ENCODE measurements around the gene CLDN24. TPM values are rescaled to one million over a fixed set of nuclear protein-coding genes. Genes with fewer than 3 reads are reported as not detected.

CLDN24 gene
- total RNA-seq, 3 donors from 2014 or later, result not detected

DNA sequence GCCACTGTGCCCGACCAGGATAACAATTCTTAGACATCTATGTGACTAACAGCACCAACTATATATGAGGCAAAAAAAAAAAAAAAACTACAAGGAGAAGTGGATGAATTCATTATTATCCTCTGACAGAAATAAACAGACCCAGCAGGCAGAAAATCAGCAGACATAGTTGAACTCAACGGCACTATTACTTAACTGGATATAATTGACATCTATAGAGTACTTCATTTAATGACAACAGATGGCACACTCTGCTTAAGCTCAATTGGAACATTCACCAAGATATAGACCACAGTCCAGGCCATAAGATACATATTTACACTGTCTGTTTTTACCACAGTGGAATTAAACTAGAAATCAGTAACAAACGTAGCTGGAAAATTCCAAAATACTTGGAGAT, 15.4 kb downstream of the CLDN24 start:
- intact Hi-C loops (cut with DNase I; ENCODE audit: low total_unique reads), result no loop called here
- H3K36me3 ChIP-seq, result no peaks in the 10 kb centered on the region
- no peak overlapping the region for H3K27ac ChIP-seq
- no peaks in the 10 kb centered on the region for H3K27me3 ChIP-seq
- no peak overlapping the region for H3K4me3 ChIP-seq
- no peaks in the 10 kb centered on the region for H3K4me1 ChIP-seq
- TF ChIP-seq POLR2A (IDR thresholded peaks at IDR 0.05) (no peak), POLR2AphosphoS5 (IDR thresholded peaks at IDR 0.05) (no peak)
- TF ChIP-seq, protein P1, sequence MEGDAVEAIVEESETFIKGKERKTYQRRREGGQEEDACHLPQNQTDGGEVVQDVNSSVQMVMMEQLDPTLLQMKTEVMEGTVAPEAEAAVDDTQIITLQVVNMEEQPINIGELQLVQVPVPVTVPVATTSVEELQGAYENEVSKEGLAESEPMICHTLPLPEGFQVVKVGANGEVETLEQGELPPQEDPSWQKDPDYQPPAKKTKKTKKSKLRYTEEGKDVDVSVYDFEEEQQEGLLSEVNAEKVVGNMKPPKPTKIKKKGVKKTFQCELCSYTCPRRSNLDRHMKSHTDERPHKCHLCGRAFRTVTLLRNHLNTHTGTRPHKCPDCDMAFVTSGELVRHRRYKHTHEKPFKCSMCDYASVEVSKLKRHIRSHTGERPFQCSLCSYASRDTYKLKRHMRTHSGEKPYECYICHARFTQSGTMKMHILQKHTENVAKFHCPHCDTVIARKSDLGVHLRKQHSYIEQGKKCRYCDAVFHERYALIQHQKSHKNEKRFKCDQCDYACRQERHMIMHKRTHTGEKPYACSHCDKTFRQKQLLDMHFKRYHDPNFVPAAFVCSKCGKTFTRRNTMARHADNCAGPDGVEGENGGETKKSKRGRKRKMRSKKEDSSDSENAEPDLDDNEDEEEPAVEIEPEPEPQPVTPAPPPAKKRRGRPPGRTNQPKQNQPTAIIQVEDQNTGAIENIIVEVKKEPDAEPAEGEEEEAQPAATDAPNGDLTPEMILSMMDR (IDR thresholded peaks at IDR 0.05), result no peak
- no peaks in the 10 kb centered on the region for H3K9me3 ChIP-seq
- no peak for DNase-seq (ENCODE audit: low spot score in 2 of 2)

GRCh38 chr4:183304538-183304937, 17.7 kb downstream of the CLDN24 start:
- TF ChIP-seq POLR2A (IDR thresholded peaks at IDR 0.05), result no peak
- TF ChIP-seq POLR2AphosphoS5 (IDR thresholded peaks at IDR 0.05), result no peak
- TF ChIP-seq, protein P1 (IDR thresholded peaks at IDR 0.05), result no peak
- H3K4me3 ChIP-seq, result no peak overlapping the region
- no peaks in the 10 kb centered on the region for H3K27me3 ChIP-seq
- intact Hi-C loops (cut with DNase I; ENCODE audit: low total_unique reads), result no loop called here
- no peak overlapping the region for H3K27ac ChIP-seq
- no peak for DNase-seq (ENCODE audit: low spot score in 2 of 2)
- H3K4me1 ChIP-seq, result no peaks in the 10 kb centered on the region
- H3K9me3 ChIP-seq, result no peaks in the 10 kb centered on the region
- H3K36me3 ChIP-seq, result no peaks in the 10 kb centered on the region

- no peak overlapping the region for H3K4me3 ChIP-seq
- H3K36me3 ChIP-seq, result no peaks in the 10 kb centered on the region
- no peak overlapping the region for H3K27ac ChIP-seq
- no peak for DNase-seq (ENCODE audit: low spot score in 2 of 2)
- no peaks in the 10 kb centered on the region for H3K4me1 ChIP-seq
- intact Hi-C loops (cut with DNase I; ENCODE audit: low total_unique reads), result no loop called here
- no peaks in the 10 kb centered on the region for H3K9me3 ChIP-seq
- H3K27me3 ChIP-seq, result no peaks in the 10 kb centered on the region
- TF ChIP-seq POLR2A (IDR thresholded peaks at IDR 0.05) (no peak), POLR2AphosphoS5 (IDR thresholded peaks at IDR 0.05) (no peak)
- TF ChIP-seq, protein P1 (IDR thresholded peaks at IDR 0.05), result no peak
Measured at GRCh38 chr4:183304067-183304466, 18.2 kb downstream of the CLDN24 start.

GRCh38 chr4:183303301-183303700, 18.9 kb downstream of the CLDN24 start:
- Histone ChIP-seq H3K4me1 (no peaks in the 10 kb centered on the region), H3K36me3 (no peaks in the 10 kb centered on the region), H3K27me3 (no peaks in the 10 kb centered on the region), H3K4me3 (no peak overlapping the region), H3K27ac (no peak overlapping the region), H3K9me3 (no peaks in the 10 kb centered on the region)
- TF ChIP-seq POLR2A (IDR thresholded peaks at IDR 0.05), result no peak
- TF ChIP-seq, protein P1 (IDR thresholded peaks at IDR 0.05), result no peak
- no peak for TF ChIP-seq POLR2AphosphoS5 (IDR thresholded peaks at IDR 0.05)
- intact Hi-C loops (cut with DNase I; ENCODE audit: low total_unique reads), result no loop called here
- no peak for DNase-seq (ENCODE audit: low spot score in 2 of 2)

DNA sequence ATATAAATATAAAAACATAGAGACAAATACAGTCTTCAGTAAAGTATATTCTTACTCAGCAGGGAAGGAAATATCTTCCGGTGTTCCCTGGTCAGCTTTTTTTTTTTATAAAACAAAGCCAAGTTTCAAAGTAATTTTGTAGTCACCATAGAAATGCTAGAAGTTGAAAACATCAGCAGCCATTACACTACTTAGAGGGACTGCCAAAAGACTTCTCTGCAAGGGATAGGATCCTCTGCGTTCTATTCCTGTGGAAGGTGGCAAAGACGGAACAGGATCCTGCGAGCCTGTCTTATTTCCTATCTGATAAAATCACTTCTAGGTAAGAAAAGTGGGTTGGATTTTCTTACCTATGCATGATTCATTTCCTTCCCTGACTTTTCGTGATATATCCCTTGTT, 21.6 kb downstream of the CLDN24 start:
- no peak overlapping the region for H3K27ac ChIP-seq
- TF ChIP-seq, protein P1 (IDR thresholded peaks at IDR 0.05), result no peak
- TF ChIP-seq POLR2AphosphoS5 (IDR thresholded peaks at IDR 0.05) (no peak), POLR2A (IDR thresholded peaks at IDR 0.05) (no peak)
- no peaks in the 10 kb centered on the region for H3K36me3 ChIP-seq
- H3K4me1 ChIP-seq, result no peaks in the 10 kb centered on the region
- no peaks in the 10 kb centered on the region for H3K9me3 ChIP-seq
- intact Hi-C loops (cut with DNase I; ENCODE audit: low total_unique reads), result no loop called here
- H3K27me3 ChIP-seq, result no peaks in the 10 kb centered on the region
- DNase-seq (ENCODE audit: low spot score in 2 of 2), result no peak
- H3K4me3 ChIP-seq, result no peak overlapping the region
